SK-N-SH treated with all-trans-retinoic acid at 6 μM for 48 hours (cell line): Measurements from ENCODE around the gene DMBT1.

ENCODE experiments used
- ATAC-seq: fragments of 200-7000 bp; cut with Tn5 transposase; 3 replicates; pipeline ENCODE4 v1.9.1; 2020; ENCODE audit warnings: mild to moderate bottlenecking, moderate library complexity
- ARNTL ChIP-seq: fragments of 450-650 bp; formaldehyde crosslinking; IDR thresholded peaks from 2 replicates; pipeline ENCODE4 v1.5.0; 2020; ENCODE audit warnings: low read depth, mild to moderate bottlenecking, moderate library complexity, borderline replicate concordance
- BACH2 ChIP-seq: fragments of 250-450 bp; sonication (Bioruptor Pico); IDR thresholded peaks from 2 replicates; pipeline ENCODE4 v1.9.0; 2021; ENCODE audit warnings: mild to moderate bottlenecking, borderline replicate concordance
- CREB5 ChIP-seq: fragments of 250-450 bp; sonication (Bioruptor Pico); IDR thresholded peaks from 2 replicates; pipeline ENCODE4 v1.5.1; 2020; ENCODE audit warnings: low read depth, mild to moderate bottlenecking, moderate library complexity
- CSDC2 ChIP-seq: fragments of 250-450 bp; sonication (Bioruptor Pico); IDR thresholded peaks from 2 replicates; pipeline ENCODE4 v1.5.0; 2020; ENCODE audit warnings: mild to moderate bottlenecking, moderate library complexity
- CSRNP3 ChIP-seq: fragments of 250-450 bp; sonication (Bioruptor Pico); IDR thresholded peaks from 2 replicates; pipeline ENCODE4 v1.5.1; 2021; ENCODE audit warnings: mild to moderate bottlenecking, moderate library complexity
- ESRRG ChIP-seq: fragments of 250-450 bp; sonication (Bioruptor Pico); IDR thresholded peaks from 2 replicates; pipeline ENCODE4 v1.6.1; 2021; ENCODE audit warnings: mild to moderate bottlenecking
- ISL1 ChIP-seq: fragments of 250-450 bp; sonication (Bioruptor Pico); IDR thresholded peaks from 2 replicates; pipeline ENCODE4 v2.1.2; 2022; ENCODE audit warnings: mild to moderate bottlenecking, moderate library complexity
- OSR1 ChIP-seq: fragments of 250-450 bp; sonication (Bioruptor Pico); IDR thresholded peaks from 2 replicates; pipeline ENCODE4 v1.8.0; 2022; ENCODE audit warnings: moderate library complexity, mild to moderate bottlenecking, inconsistent platforms
- POU6F1 ChIP-seq: fragments of 250-450 bp; sonication (Bioruptor Pico); IDR thresholded peaks from 2 replicates; pipeline ENCODE4 v1.8.0; 2021; ENCODE audit warnings: low read depth, mild to moderate bottlenecking, moderate library complexity, borderline replicate concordance
- PPARA ChIP-seq: fragments of 250-450 bp; sonication (Bioruptor Pico); IDR thresholded peaks from 2 replicates; pipeline ENCODE4 v1.5.0; 2020; ENCODE audit warnings: mild to moderate bottlenecking, borderline replicate concordance
- RARB ChIP-seq: fragments of 250-450 bp; sonication (Bioruptor Pico); IDR thresholded peaks from 2 replicates; pipeline ENCODE4 v1.8.0; 2021; ENCODE audit warnings: mild to moderate bottlenecking, moderate library complexity
- TCF4 ChIP-seq: fragments of 250-450 bp; sonication (Bioruptor Pico); IDR thresholded peaks from 2 replicates; pipeline ENCODE4 v1.8.0; 2021; ENCODE audit warnings: mild to moderate bottlenecking, moderate library complexity, borderline replicate concordance
- TOX ChIP-seq: fragments of 250-450 bp; sonication (Bioruptor Pico); IDR thresholded peaks from 2 replicates; pipeline ENCODE4 v1.8.0; 2021; ENCODE audit warnings: mild to moderate bottlenecking, moderate library complexity, borderline replicate concordance
- TSHZ2 ChIP-seq: fragments of 250-450 bp; sonication (Bioruptor Pico); IDR thresholded peaks from 2 replicates; pipeline ENCODE4 v1.5.0; 2020; ENCODE audit warnings: mild to moderate bottlenecking, moderate library complexity
- ZC3H10 ChIP-seq: fragments of 250-450 bp; sonication (Bioruptor Pico); IDR thresholded peaks from 2 replicates; pipeline ENCODE4 v1.5.1; 2021; ENCODE audit warnings: mild to moderate bottlenecking, moderate library complexity
- ZFP3 ChIP-seq: fragments of 250-450 bp; sonication (Bioruptor Pico); IDR thresholded peaks from 2 replicates; pipeline ENCODE4 v1.5.0; 2020; ENCODE audit warnings: mild to moderate bottlenecking, moderate library complexity
- ZFP30 ChIP-seq: fragments of 450-650 bp; formaldehyde crosslinking; IDR thresholded peaks from 2 replicates; pipeline ENCODE4 v1.5.0; 2022; ENCODE audit warnings: mild to moderate bottlenecking, moderate library complexity
- ZNF565 ChIP-seq: fragments of 450-650 bp; formaldehyde crosslinking; conservative IDR thresholded peaks from 2 replicates; pipeline ENCODE4 v1.5.0; 2020; ENCODE audit warnings: low read depth, mild to moderate bottlenecking, moderate library complexity
- ZNF70 ChIP-seq: fragments of 450-650 bp; formaldehyde crosslinking; IDR thresholded peaks from 2 replicates; pipeline ENCODE4 v1.5.0; 2020; ENCODE audit warnings: mild to moderate bottlenecking, moderate library complexity
- ZNF8 ChIP-seq: fragments of 450-650 bp; formaldehyde crosslinking; IDR thresholded peaks from 2 replicates; pipeline ENCODE4 v1.5.0; 2020; ENCODE audit warnings: mild to moderate bottlenecking, moderate library complexity

DMBT1 gene

GRCh38 chr10:122566632-122567031, 6.1 kb downstream of the DMBT1 start:
- no peak for TF ChIP-seq ZNF8 (CRISPR knock-in tag)
- TF ChIP-seq ZNF70 (CRISPR knock-in tag), result no peak
- TF ChIP-seq POU6F1 (CRISPR knock-in tag), result no peak
- no peak for TF ChIP-seq ARNTL (CRISPR knock-in tag)
- TF ChIP-seq TCF4 (CRISPR knock-in tag), result no peak
- no peak for TF ChIP-seq ESRRG (CRISPR knock-in tag)
- TF ChIP-seq ZNF565 (CRISPR knock-in tag), result no peak
- no peak for TF ChIP-seq ZC3H10 (CRISPR knock-in tag)
- no peak for TF ChIP-seq ZFP3 (CRISPR knock-in tag)
- ATAC-seq, result no peak

GRCh38 chr10:122567056-122567660, 6.6 kb downstream of the DMBT1 start:
- TF ChIP-seq RARB (CRISPR knock-in tag) (no peak), TOX (CRISPR knock-in tag) (no peak), CSRNP3 (CRISPR knock-in tag) (no peak), ISL1 (no peak), OSR1 (CRISPR knock-in tag) (no peak), CREB5 (CRISPR knock-in tag) (no peak), BACH2 (CRISPR knock-in tag) (no peak), ARNTL (CRISPR knock-in tag) (no peak), ZNF70 (CRISPR knock-in tag) (no peak)
- ATAC-seq, result peak; percentile 71

- no peak for ATAC-seq
- TF ChIP-seq TSHZ2 (CRISPR knock-in tag), result no peak
- no peak for TF ChIP-seq ZFP30 (CRISPR knock-in tag)
- no peak for TF ChIP-seq BACH2 (CRISPR knock-in tag)
- TF ChIP-seq POU6F1 (CRISPR knock-in tag), result no peak
- no peak for TF ChIP-seq ARNTL (CRISPR knock-in tag)
- TF ChIP-seq PPARA, result no peak
- no peak for TF ChIP-seq RARB (CRISPR knock-in tag)
- TF ChIP-seq CSDC2 (CRISPR knock-in tag), result no peak
- no peak for TF ChIP-seq TOX (CRISPR knock-in tag)
Observed at GRCh38 chr10:122568551-122568950, 8.0 kb downstream of the DMBT1 start.
